Stimulated activated CD8-positive, alpha-beta memory T cell treated with anti-CD3 and anti-CD28 coated beads, Interleukin-12 subunit alpha, Interleukin-12 subunit beta, amount 100 ng/mL, for 4 hours (primary cell): ENCODE data around the gene CBFA2T3.
"Not testable (repeated sequence)": the region's sequence is repeated elsewhere in the genome, so short reads cannot be mapped to it uniquely, and the experiment has no call there.

Experiments used
- DNase-seq: peaks from one replicate; pipeline ENCODE4 v3.0.0-alpha.2; 2020; ENCODE audit warnings: low read depth

CBFA2T3 gene

DNA sequence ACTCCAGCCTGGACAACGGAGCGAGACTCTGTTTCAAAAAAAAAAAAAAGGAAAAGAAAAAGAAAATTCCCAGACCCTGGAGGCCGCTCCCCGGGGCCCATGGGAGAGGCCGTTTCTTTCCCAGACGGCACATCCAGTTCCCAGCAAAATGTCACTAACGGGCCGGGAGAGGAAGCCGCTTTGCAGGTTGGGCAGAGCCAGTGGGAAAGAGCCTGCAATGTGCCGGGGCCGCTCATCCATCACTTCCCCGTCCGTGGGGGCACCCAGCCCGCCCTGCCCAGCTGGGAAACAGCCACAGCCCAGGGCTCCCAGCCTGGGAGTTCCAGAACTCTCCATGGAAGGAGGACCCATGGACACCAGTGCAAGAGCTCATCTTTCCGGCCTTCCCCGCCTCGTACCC is 68.7 kb downstream of the CBFA2T3 start:
- DNase-seq = no peak

DNA sequence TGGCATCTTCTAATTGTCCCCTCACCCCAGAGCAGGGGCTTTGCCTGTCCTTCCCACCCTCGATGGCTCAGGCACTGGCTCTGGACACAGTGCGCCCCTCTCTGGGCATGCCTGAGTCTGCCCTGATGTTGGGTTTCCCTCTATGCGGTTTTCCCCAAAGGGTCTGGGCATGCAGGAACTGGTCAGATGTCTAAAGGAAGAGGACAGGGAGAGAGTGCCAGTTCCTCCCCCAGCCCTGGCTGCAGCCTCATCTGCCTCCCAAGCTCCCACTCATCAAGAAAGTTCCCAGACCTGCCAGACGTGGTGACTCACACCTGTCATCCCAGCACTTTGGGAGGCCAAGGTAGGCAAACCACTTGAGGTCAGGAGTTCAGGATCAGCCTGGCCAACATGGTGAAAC is 69.2 kb downstream of the CBFA2T3 start:
- DNase-seq = no peak

- no peak for DNase-seq
These were observed 70.4 kb downstream of the CBFA2T3 start for GRCh38 chr16:88906535-88907105.

GRCh38 chr16:88906020-88906419 is 71.0 kb downstream of the CBFA2T3 start:
- DNase-seq = no peak

GRCh38 chr16:88905563-88905962 is 71.4 kb downstream of the CBFA2T3 start:
- DNase-seq = no peak

DNA sequence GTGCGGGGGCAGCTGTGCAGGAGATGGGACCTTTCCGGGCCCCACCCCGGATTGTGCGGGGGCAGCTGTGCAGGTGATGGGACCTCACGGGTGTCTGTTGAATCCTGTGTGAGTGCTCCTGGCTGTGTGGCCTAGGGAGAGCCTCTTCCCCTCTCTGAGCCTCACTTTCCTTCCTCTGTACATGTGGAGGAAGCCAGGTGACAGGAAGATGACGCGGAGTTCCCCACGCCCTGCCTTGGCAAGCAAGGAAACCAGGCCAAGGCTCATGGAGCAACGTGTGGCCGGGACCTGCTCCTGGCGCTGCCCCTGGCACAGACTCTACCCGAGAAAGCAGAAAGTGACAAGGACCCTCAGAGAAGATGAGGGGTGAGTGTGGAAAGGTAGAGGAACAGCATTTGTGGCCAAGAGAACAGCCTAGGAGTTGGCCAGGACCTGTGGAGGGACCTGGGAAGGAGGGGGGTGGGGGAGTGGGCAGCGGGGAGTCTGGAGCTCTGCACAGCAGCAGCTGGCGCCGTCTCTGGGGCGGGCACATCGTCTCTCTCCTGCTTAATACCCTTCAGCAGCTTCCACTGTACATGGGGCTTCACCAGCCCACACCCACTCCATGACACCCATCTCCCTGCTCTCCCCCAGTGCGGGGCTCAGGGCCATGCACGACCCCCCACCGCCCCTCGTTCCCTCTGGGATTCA is 72.2 kb downstream of the CBFA2T3 start:
- no peak for DNase-seq

GRCh38 chr16:88903267-88903666 is 73.7 kb downstream of the CBFA2T3 start:
- DNase-seq = no peak

GRCh38 chr16:88902744-88903143 is 74.3 kb downstream of the CBFA2T3 start:
- DNase-seq = no peak

DNA sequence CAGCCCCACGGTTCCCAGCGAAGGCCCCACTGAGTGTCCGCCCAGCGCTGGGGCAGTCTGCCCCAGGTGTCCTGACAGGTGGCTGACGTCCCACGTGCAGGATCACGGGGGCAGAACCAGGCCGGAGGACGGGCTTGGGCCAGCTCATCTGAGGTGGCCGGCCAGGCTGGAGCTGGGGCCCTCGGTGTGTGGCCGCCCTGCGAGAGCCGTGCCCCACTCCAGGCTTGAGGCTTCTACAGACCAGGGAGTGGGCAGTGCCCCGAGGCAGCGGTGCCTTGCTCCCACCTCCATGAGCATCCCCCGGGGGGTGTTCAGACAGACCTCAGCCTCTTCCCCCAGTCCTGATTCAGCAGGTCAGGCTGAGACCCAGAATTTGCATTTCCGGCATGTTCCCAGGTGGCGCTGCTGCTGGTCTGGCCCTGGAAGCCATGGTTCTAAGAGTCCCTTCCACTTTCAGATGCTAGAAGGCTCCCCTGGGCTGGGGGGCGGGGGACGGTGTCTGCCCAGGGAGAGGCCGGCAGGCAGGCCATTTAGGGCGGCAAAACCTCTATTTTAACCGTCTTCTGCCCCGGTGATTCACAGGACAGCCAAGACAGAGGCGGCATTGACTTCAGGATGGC is 75.2 kb downstream of the CBFA2T3 start:
- DNase-seq = no peak

DNA sequence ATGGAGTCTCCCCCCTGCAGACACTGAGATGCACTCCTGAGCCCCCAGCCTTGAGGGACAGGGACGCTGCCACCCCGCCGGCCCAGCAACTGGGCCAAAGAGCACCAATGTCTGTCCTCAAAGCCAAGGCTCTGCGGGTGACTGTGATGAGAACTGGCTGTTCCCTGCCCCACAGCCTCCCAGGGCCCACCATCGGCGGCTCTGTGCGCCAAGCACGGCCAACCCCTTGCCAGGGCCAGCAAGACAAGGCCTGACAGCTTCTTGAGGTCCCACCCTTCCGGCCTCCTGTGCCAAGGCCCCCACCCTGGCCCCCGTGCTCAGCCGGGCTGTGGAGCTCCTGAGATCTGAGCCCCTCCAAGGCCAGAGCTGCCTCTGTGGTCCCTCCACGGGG is 76.3 kb downstream of the CBFA2T3 start:
- no peak for DNase-seq

DNA sequence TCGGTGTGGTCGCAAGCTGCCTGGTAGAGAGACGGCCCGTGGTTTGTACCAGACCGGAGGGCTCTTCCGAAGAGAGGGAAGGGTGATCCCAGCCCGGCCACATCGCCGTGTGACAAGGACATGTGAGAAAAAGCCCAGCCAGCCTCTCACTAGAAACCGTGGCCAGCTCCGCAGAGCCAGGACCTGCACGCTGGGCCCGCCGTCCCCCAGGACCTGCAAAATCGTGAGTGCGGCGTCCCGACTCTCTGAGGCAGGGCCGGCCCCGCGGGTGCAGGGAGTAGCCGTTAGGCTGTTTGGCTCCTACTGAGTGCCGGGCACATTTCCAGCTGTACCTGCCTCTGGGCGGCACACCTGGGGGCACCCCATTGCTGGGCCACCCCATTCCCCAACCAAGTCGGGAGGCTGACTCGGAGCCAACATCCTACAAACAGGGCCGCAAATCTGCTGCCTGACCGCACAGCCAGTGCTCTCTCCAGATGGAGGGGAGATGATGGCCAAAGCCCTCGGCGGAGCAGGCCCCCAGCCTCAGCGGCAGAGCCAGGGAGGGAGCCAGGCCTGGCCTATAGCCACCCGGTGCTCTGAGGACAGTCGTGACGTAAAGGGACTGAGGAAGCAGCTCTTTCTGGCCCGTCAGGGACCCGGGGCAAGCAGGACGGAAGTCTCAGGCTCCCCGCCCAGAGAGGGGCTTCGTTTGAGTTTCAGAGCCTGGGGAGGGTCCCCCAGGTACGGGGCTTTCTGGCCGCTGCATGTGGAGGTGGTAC is 76.9 kb downstream of the CBFA2T3 start:
- no peak for DNase-seq

- DNase-seq = no peak
These were observed 79.1 kb downstream of the CBFA2T3 start for GRCh38 chr16:88897696-88898425.

GRCh38 chr16:88896238-88897070 is 80.6 kb downstream of the CBFA2T3 start:
- DNase-seq = no peak

GRCh38 chr16:88895335-88895734 is 81.7 kb downstream of the CBFA2T3 start:
- no peak for DNase-seq

DNA sequence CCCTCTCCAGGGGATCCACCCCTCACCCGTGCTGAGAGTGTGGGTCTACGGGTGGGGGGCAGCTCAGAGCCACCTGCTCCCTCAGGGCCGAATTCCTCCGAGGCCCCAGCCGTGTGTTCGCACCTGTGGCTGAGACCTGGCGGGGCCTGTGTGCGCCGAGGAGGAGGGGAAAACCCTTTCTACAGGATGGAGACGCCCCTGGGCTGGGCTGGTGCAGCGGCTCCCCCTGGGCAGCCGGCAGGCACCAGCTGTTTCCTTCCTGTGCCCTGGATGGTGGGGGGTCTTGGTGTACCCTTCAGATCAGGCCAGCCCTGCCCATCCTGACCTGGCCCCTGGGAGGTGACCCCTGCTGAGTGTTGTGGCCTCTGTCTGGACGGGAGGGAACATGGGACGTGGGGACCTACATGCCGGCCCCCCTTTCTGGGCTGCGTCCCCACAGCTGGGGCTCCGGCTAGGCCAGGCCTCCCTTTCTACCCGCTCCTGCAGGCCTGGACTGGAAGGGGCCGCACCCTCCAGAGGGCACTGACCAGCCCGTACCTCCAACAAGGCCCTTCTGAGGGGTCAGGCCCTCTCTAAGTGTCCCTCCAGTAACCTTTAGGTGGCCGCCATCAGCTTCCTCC is 82.2 kb downstream of the CBFA2T3 start:
- no peak for DNase-seq

GRCh38 chr16:88894266-88894665 is 82.7 kb downstream of the CBFA2T3 start:
- DNase-seq = not testable (repeated sequence)

DNA sequence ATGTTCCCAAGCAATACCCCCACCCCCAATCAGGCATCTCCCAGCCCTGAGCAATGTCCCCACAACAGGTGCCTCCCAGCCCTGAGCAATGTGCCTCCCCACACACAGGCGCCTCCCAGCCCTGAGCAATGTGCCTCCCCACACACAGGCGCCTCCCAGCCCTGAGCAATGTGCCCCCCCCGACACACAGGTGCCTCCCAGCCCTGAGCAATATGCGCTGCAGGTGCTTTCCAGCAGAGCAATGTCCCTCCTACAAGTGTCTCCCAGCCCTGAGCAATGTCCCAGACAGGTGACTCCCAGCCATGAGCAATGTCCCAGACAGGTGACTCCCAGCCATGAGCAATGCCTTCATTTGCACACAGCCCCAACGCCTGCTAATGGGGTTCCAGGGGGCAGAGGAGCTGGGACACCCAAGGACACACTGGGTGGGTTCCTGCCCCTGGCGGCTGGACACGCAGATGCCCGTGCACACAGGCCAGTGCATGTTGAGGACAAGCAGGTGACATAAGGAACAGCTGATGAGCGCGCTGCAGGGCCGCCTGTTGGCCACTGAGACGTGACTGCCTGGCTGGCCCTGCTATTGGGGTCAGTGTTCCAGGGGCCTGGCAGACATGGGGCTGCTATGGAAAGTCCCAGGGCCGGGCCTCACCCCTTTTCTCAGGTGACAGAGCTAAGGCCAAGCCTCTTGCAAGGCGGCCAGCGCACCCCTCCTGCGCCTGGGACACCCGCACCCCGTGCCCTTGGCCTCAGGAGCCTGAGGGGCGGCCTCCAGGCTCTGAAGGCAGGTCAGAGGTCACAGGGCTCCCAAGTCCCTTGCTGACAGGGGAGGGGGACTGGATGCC is 83.7 kb downstream of the CBFA2T3 start:
- DNase-seq = no peak

- no peak for DNase-seq
These were observed 84.9 kb downstream of the CBFA2T3 start for GRCh38 chr16:88892065-88892464.

- DNase-seq = no peak
These were observed 85.9 kb downstream of the CBFA2T3 start for GRCh38 chr16:88891083-88891482.
